ENCODE data around the gene IZUMO4.
A peak's percentile ranks its signal among the peaks of the same experiment; 100 is the strongest.

GRCh38 chr19:2097203-2097885 lies 629 bp downstream of the IZUMO4 start:
- TF ChIP-seq TAF1 (IDR thresholded peaks at IDR 0.05; ENCODE audit: borderline replicate concordance, insufficient read depth, low read length) = no peak
- TF ChIP-seq REST (IDR thresholded peaks at IDR 0.05; ENCODE audit: insufficient read depth in 1 of 2, low read depth in 2 of 2, low read length in 2 of 2) = no peak
- 0 out of 2 replicates have a peak, but pooled peaks have one; percentile 14 for TF ChIP-seq POLR2AphosphoS5 (IDR thresholded peaks at IDR 0.05; ENCODE audit: low read depth, low read length)
- no peak for TF ChIP-seq SIN3A (IDR thresholded peaks at IDR 0.05; ENCODE audit: borderline replicate concordance, insufficient read depth, low read length)
- TF ChIP-seq FOXP2 (optimal IDR thresholded peaks at IDR 0.05; ENCODE audit: borderline replicate concordance, extremely low read depth, extremely low read length, insufficient read depth) = no peak
